GM18873 (cell line): ENCODE measurements around the gene MCM8.

Experiments used
- ATAC-seq: cut with Tn5 transposase; IDR thresholded peaks from one replicate; pipeline ENCODE4 v1.9.1; 2021; ENCODE audit warnings: mild to moderate bottlenecking, moderate library complexity, moderate number of reproducible peaks; ENCODE audit not compliant: unreplicated experiment, low FRiP score

Gene MCM8

GRCh38 chr20:6037082-6037481 is 86.6 kb downstream of the MCM8 start:
- no peak for ATAC-seq

- no peak for ATAC-seq
Observed at GRCh38 chr20:6038256-6038655, 87.8 kb downstream of the MCM8 start.

GRCh38 chr20:6039766-6040165 is 89.3 kb downstream of the MCM8 start:
- ATAC-seq = no peak

GRCh38 chr20:6040540-6040939 is 90.1 kb downstream of the MCM8 start:
- ATAC-seq = no peak

- ATAC-seq = no peak
Observed at GRCh38 chr20:6040958-6041807, 90.7 kb downstream of the MCM8 start.

GRCh38 chr20:6041808-6042265 is 91.4 kb downstream of the MCM8 start:
- ATAC-seq = no peak

- ATAC-seq = no peak
Observed at GRCh38 chr20:6044115-6044514, 93.7 kb downstream of the MCM8 start.

GRCh38 chr20:6045566-6045965 is 95.1 kb downstream of the MCM8 start:
- no peak for ATAC-seq

- no peak for ATAC-seq
Observed at GRCh38 chr20:6046432-6046831, 96.0 kb downstream of the MCM8 start.

GRCh38 chr20:6048391-6048790 is 97.9 kb downstream of the MCM8 start:
- ATAC-seq = no peak
